KG1 (cell line): ENCODE data around the gene EXPH5.

Experiments
- DNase-seq: peaks from one replicate; lab custom pipeline; 2025; lab: John Stamatoyannopoulos, UW

The EXPH5 gene

DNA sequence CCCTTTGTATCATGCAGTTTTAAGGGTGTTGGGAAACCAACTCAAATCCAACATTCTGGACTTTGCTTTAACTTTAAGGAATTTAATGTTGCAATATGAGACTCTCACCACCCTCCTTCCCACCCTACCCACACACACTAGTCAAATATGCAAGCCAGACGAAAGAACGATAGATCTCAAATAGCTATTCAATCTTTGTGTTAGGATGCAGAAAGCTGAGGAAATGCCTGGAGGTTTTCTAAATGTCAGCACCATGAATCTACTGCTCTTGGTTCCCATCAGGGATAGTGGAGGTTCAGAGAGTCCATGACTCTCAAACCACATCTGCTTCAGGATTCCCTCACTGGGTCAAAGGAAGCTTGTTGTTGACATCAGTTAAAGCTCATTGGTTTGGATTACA is 33.7 kb downstream of the EXPH5 start:
- no peak for DNase-seq

DNA sequence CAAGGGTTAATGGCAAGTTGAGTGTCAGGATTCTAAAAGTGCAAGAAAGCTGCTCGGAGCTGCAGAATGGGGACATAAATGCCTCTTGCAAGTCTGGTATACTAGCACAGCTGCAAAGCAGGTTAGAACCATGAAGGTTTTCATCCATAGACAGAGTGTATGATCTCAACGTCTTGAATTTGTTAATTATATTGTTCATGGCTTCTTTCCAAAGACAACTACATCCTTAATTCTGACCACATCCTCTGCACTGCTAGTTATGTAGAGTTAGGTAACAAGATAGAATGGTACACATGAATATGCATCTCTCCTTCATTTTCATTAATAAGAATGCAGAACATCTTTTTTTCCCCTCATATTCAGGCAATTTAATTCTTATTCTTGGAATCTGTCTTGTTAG is 34.2 kb downstream of the EXPH5 start:
- DNase-seq: no peak

DNA sequence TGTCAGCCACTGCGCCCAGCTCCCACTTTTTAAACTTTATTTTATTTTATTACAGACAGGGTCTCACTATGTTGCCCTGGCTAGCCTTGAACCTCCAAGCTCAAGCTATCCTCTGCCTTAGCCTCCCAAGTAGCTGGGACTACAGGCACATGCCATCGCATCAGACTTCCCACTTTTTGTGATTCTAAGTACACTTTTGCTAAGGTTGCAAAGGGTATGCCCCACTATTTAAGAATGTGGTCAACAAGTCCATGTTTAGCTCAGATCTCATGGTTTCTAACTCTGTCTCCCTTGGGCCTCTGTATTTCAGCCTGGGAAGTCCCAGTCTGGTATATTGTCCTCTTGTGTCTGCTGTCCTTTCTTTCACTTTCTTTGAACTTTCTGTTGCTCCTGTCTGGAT is 35.3 kb downstream of the EXPH5 start:
- DNase-seq: no peak

- no peak for DNase-seq
Measured at GRCh38 chr11:108556019-108556418, 37.5 kb downstream of the EXPH5 start.

- no peak for DNase-seq
Measured at GRCh38 chr11:108551651-108552462, 41.7 kb downstream of the EXPH5 start.

DNA sequence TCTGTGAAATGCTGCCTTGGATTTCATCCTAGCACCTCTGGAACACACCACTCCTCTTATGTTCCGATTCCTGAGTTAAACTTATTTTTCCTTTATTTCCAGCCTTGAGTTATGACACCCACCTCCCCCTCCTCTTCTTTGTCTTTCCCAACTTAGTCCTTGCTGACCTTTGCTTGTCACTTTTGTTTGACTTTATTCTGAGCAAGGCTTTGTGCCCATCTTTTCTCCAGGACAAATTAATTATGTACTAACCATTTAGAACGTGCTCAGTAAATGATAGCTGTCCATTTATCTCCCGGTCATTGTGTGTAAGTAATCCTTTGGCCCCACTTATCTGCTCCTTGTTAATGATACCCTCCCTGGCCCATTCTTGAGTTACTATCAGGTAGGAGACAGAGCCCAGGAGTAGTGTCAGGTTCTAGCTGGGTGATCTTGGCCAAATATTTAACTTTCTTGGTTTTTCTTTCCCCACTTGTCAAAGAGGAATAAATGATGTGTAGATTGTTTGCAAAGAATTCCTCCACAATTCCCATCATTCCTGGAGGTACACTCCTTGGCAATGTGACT is 44.2 kb downstream of the EXPH5 start:
- no peak for DNase-seq

DNA sequence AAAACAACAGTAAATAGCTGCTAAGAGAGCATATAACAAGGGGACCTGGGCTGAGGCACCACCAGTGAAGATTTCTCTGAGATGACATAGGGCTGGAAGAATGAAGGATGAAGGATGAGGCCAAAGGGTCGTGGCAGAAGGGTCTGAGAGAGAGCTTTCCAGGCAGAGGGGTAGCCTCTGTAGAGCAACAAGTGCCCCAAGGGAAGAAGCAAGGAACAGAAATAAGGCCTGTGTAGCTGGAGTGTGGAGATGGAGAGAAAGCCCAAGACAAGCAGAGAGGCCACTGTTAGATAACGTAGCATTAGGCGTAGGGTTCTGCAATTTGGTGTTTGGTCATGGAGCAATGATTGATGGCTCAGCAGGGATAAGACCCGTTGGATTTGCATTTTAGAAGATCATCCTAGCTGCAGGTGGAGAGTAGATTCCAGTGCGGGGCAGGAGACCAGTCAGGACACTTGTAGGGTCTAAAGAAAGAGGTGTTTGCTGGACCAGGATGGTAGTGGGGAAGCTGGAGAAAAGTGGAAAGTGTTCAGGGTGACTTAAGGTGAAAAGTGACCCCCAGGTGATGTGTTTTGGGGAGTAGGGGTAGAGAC is 47.6 kb downstream of the EXPH5 start:
- DNase-seq: no peak

GRCh38 chr11:108543316-108543964 is 50.1 kb downstream of the EXPH5 start:
- DNase-seq: no peak

DNA sequence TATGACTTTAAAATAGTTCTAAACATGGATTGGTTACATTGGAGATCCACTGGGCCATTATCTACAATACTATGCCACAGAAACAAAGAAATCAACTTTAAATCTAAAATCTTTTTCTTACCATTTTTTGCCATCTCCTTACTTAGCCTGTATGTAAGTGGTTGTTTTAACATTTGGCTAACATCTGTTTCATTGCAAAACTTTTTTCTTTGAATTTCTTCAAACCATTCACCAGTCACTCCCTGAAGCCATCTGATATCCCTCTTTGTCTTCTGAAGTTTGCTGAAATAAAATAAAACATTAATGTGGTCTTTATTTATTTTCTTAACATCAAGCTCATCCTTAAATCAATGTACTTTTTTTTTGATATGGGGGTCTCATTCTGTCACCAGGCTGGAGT is 52.0 kb downstream of the EXPH5 start:
- DNase-seq: no peak

DNA sequence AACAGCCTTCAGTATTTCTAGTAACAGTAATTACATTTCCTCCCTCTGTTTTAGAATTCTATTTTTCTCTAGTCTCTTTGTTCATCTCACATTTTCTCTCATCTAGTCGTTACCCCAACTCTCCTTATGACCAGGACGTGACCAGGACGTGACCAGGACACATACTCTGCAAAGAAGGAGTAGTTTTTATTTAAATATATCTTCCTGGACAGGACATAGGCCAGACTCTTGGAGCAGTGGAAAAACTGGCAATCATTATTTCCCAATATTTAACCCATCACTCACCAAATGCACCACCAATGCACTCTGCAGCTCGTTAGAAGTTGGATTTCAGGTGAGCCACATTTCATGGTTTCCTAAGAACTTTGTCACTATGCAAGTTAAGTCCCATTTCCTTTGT is 55.1 kb downstream of the EXPH5 start:
- no peak for DNase-seq

GRCh38 chr11:108538022-108538424 is 55.5 kb downstream of the EXPH5 start:
- DNase-seq: no peak

DNA sequence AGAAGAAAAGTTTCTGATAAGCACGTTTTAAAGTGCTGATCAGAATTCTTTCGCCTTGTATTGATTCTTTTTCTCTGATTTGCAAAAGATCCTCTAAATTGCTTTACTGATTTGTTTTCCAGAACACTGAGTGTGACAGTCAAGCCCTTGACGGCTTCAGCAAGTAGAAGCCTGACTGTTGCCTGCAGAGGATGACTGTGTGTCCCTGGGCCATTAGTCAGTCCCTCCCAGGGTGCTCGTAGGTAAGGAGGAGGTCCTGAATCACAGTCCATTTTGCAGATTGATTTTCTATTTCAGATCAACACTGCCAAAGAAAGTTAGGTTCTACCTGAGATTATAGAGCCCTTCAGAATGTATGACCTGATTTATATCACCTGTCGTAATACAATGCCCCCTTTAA is 56.8 kb downstream of the EXPH5 start:
- no peak for DNase-seq

- no peak for DNase-seq
Measured at GRCh38 chr11:108535384-108535955, 58.1 kb downstream of the EXPH5 start.

- DNase-seq: no peak
Measured at GRCh38 chr11:108534274-108534882, 59.2 kb downstream of the EXPH5 start.

GRCh38 chr11:108530426-108530825 is 63.1 kb downstream of the EXPH5 start:
- no peak for DNase-seq

DNA sequence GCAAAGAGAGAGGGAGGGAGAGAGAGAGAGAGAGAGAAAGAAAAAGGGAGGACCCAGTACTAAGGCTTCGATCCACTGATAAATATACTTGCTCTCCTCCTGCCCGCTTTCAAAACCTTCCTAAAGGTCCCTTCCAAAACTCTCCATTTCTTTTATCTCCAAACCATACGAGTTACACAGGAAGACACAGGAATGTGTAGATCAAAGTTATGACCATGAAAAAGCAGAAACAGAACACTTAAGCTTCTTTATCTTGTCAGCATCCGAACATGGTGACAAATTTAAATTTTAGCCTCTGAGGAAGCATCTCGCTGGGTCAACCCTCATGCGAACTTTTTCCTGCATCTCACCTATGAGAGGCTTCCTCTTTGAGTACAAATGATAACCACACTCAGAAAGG is 66.2 kb downstream of the EXPH5 start:
- no peak for DNase-seq

- DNase-seq: no peak
Measured at GRCh38 chr11:108525161-108525560, 68.4 kb downstream of the EXPH5 start.

- no peak for DNase-seq
Measured at GRCh38 chr11:108524422-108524821, 69.1 kb downstream of the EXPH5 start.

DNA sequence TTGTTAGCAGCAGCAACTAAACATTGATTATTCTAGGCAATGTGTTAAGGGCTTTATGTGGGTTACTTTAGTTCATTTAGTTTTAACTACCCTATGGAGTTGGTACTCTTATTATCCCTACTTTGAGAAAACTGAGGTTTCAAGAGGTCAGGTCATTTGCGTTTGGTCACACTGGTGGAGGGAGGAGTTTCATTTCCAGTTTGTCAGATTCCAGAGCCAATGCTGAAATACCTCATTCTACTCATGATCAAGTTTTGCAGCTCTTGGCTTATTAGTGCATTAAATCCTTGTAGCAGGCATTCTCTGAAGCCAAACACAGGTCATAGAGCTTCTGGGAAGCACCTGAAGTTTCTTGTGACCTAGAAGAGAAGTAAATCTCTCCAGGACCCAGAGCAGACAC is 71.2 kb downstream of the EXPH5 start:
- no peak for DNase-seq

- DNase-seq: no peak
Measured at GRCh38 chr11:108518581-108518980, 75.0 kb downstream of the EXPH5 start.

- DNase-seq: no peak
Measured at GRCh38 chr11:108516125-108516524, 77.4 kb downstream of the EXPH5 start.

- DNase-seq: no peak
Measured at GRCh38 chr11:108512708-108513107, 80.9 kb downstream of the EXPH5 start.
